ENCODE measurements around the gene KRTAP5-3. TPM values are rescaled to one million over a fixed set of nuclear protein-coding genes. Genes with fewer than 3 reads are reported as not detected.

The KRTAP5-3 gene
- total RNA-seq, 1 experiment from 2014 or later: not detected

- Histone ChIP-seq H3K79me2 (ENCODE audit: insufficient read depth, low read length) (no peaks in the 10 kb centered on the region), H2AK5ac (ENCODE audit: insufficient read length, low read length) (no peak overlapping the region), H3K23me2 (ENCODE audit: insufficient read length, low read depth, low read length, poor library complexity, severe bottlenecking) (no peaks in the 10 kb centered on the region), H3K14ac (ENCODE audit: insufficient read depth, low read length) (no peak overlapping the region), H2BK12ac (ENCODE audit: insufficient read length, low read depth, low read length) (no peak overlapping the region), H4K91ac (ENCODE audit: insufficient read length, low read depth, low read length) (no peak overlapping the region), H3K9me3 (ENCODE audit: control insufficient read depth, low read depth, low read length) (no peaks in the 10 kb centered on the region), H4K5ac (ENCODE audit: insufficient read length, low read depth, low read length) (no peak overlapping the region), H2BK15ac (ENCODE audit: low read depth, low read length) (no peak overlapping the region), H3K56ac (ENCODE audit: insufficient read length, low read depth, low read length) (no peak overlapping the region), H3K9ac (ENCODE audit: extremely low read depth, insufficient read length, low read length) (no peak overlapping the region), H3K27me3 (ENCODE audit: insufficient read depth, low read length) (no peaks in the 10 kb centered on the region), H3K79me1 (ENCODE audit: insufficient read depth, low read depth, low read length, poor library complexity, severe bottlenecking) (no peaks in the 10 kb centered on the region), H4K20me1 (ENCODE audit: control insufficient read depth, insufficient read depth, insufficient read length) (no peaks in the 10 kb centered on the region), H3K23ac (ENCODE audit: insufficient read length, low read depth, low read length) (no peak overlapping the region), H2BK20ac (ENCODE audit: low read depth, low read length, poor library complexity, severe bottlenecking) (no peak overlapping the region), H2AFZ (ENCODE audit: low read length) (no peak overlapping the region), H3K4me2 (ENCODE audit: insufficient read depth, insufficient read length, low read length) (no peak overlapping the region), H3K18ac (ENCODE audit: insufficient read length, low read depth, low read length) (no peak overlapping the region), H3K4ac (ENCODE audit: low read depth, low read length) (no peak overlapping the region), H3T11ph (ENCODE audit: low read length) (no peak overlapping the region), H3K27ac (ENCODE audit: insufficient read length, low read depth, low read length) (no peak overlapping the region), H2BK120ac (ENCODE audit: low read depth, low read length, poor library complexity, severe bottlenecking) (no peak overlapping the region), H2BK5ac (ENCODE audit: insufficient read length, low read length) (no peak overlapping the region), H4K8ac (replicated peaks; ENCODE audit: insufficient read length, low read depth, low read length) (no peak overlapping the region), H3K4me1 (ENCODE audit: insufficient read depth, low read length) (no peaks in the 10 kb centered on the region)
- Mint-ChIP-seq H3K27ac (no peak overlapping the region), H3K4me3 (no peak overlapping the region), H3K36me3 (ENCODE audit: insufficient read depth in 1 of 3, low read depth in 3 of 3) (no peaks in the 10 kb centered on the region), H3K4me1 (peaks cover 3 to 5% of the 10 kb centered on the region in 2 experiments; a peak in 2 of 4 replicates), H3K9me3 (no peaks in the 10 kb centered on the region), H3K27me3 (ENCODE audit: low read depth) (peaks cover 29% of the 10 kb centered on the region)
- no peak for DNase-seq
- no peak for TF ChIP-seq CTCF (conservative IDR thresholded peaks at IDR 0.05)
- WGBS (ENCODE audit: extremely low coverage, insufficient read length, low lambda C conversion rate): no CpG with 5 or more reads among the region's 18 CpGs
These were observed 30.9 kb upstream of the KRTAP5-3 start for GRCh38 chr11:1639102-1639620.
